NCI-H1048 (cell line): ENCODE results near the gene KIAA1328.
"Not testable (repeated sequence)": the region's sequence is repeated elsewhere in the genome, so short reads cannot be mapped to it uniquely, and the experiment has no call there.

ENCODE experiments used
- DNase-seq: peaks from one replicate; lab custom pipeline; 2025; lab: John Stamatoyannopoulos, UW

Gene KIAA1328

GRCh38 chr18:36826556-36826955 lies 2.4 kb upstream of the KIAA1328 start:
- DNase-seq, result no peak

- no peak for DNase-seq
Observed at GRCh38 chr18:36828157-36828629, 734 bp upstream of the KIAA1328 start.

GRCh38 chr18:36829362-36830157 lies 633 bp downstream of the KIAA1328 start:
- DNase-seq, result no peak

- DNase-seq, result no peak
Observed at GRCh38 chr18:36830158-36830495, 1.2 kb downstream of the KIAA1328 start.

GRCh38 chr18:36831139-36831538 lies 2.2 kb downstream of the KIAA1328 start:
- no peak for DNase-seq

- no peak for DNase-seq
Observed at GRCh38 chr18:36833120-36833519, 4.2 kb downstream of the KIAA1328 start.

- DNase-seq, result no peak
Observed at GRCh38 chr18:36835927-36836326, 7.0 kb downstream of the KIAA1328 start.

- DNase-seq, result no peak
Observed at GRCh38 chr18:36839835-36840234, 10.9 kb downstream of the KIAA1328 start.

- DNase-seq, result no peak
Observed at GRCh38 chr18:36843199-36843598, 14.3 kb downstream of the KIAA1328 start.

- DNase-seq, result no peak
Observed at GRCh38 chr18:36843784-36844183, 14.9 kb downstream of the KIAA1328 start.

- DNase-seq, result no peak
Observed at GRCh38 chr18:36848609-36849008, 19.7 kb downstream of the KIAA1328 start.

GRCh38 chr18:36849288-36850006 lies 20.5 kb downstream of the KIAA1328 start:
- peak; percentile 2 for DNase-seq

- no peak for DNase-seq
Observed at GRCh38 chr18:36850527-36851201, 21.7 kb downstream of the KIAA1328 start.

GRCh38 chr18:36851202-36851590 lies 22.3 kb downstream of the KIAA1328 start:
- DNase-seq, result no peak

- DNase-seq, result no peak
Observed at GRCh38 chr18:36856815-36857214, 27.9 kb downstream of the KIAA1328 start.

- DNase-seq, result no peak
Observed at GRCh38 chr18:36862182-36862581, 33.3 kb downstream of the KIAA1328 start.

- DNase-seq, result no peak
Observed at GRCh38 chr18:36867056-36867455, 38.1 kb downstream of the KIAA1328 start.

GRCh38 chr18:36871801-36872200 lies 42.9 kb downstream of the KIAA1328 start:
- no peak for DNase-seq

- no peak for DNase-seq
Observed at GRCh38 chr18:36872329-36872728, 43.4 kb downstream of the KIAA1328 start.

- not testable (repeated sequence) for DNase-seq
Observed at GRCh38 chr18:36873826-36874225, 44.9 kb downstream of the KIAA1328 start.

GRCh38 chr18:36879796-36880195 lies 50.9 kb downstream of the KIAA1328 start:
- not testable (repeated sequence) for DNase-seq

- DNase-seq, result no peak
Observed at GRCh38 chr18:36885981-36886380, 57.1 kb downstream of the KIAA1328 start.

- no peak for DNase-seq
Observed at GRCh38 chr18:36887114-36887513, 58.2 kb downstream of the KIAA1328 start.
